ENCODE results near the gene PTPRG. TPM values are rescaled to one million over a fixed set of nuclear protein-coding genes. Genes with fewer than 3 reads are reported as not detected.

PTPRG gene
- total RNA-seq, 2 donors from 2014 or later, result 76.5 to 108 TPM

GRCh38 chr3:62253971-62254370 lies 692.6 kb downstream of the PTPRG start:
- Histone ChIP-seq H3K27ac (ENCODE audit: low read depth, low read length) (no peak overlapping the region), H3K27me3 (ENCODE audit: control insufficient read depth, insufficient read depth, low read length, poor library complexity, severe bottlenecking) (no peaks in the 10 kb centered on the region), H3K9ac (ENCODE audit: extremely low read depth, low read length, poor library complexity, severe bottlenecking) (no peak overlapping the region), H3K9me3 (ENCODE audit: control insufficient read depth, low read length) (no peaks in the 10 kb centered on the region), H3K36me3 (ENCODE audit: control insufficient read depth, insufficient read depth, low read length) (peaks cover 14% of the 10 kb centered on the region), H3K4me1 (ENCODE audit: control insufficient read depth, insufficient read depth, low read length) (peaks cover 5% of the 10 kb centered on the region), H3K4me3 (ENCODE audit: low read length) (no peak overlapping the region)
- H3K27me3 Mint-ChIP-seq (ENCODE audit: insufficient read depth), result no peaks in the 10 kb centered on the region
- H3K27ac Mint-ChIP-seq, result no peak overlapping the region
- no peak for TF ChIP-seq CTCF (conservative IDR thresholded peaks at IDR 0.05)
- no peaks in the 10 kb centered on the region for H3K4me1 Mint-ChIP-seq
- no peak overlapping the region for H3K4me3 Mint-ChIP-seq
- DNase-seq, result no peak
- 91 to 100% methylated on average over 2 to 3 of the region's 3 CpGs for WGBS, 2 experiments (ENCODE audit: insufficient coverage in 1 of 2, insufficient read length in 1 of 2)
- peaks cover 10% of the 10 kb centered on the region for H3K36me3 Mint-ChIP-seq (ENCODE audit: low read depth)
- no peaks in the 10 kb centered on the region for H3K9me3 Mint-ChIP-seq

GRCh38 chr3:62255758-62256157 lies 694.4 kb downstream of the PTPRG start:
- WGBS, 2 experiments (ENCODE audit: insufficient coverage in 1 of 2, insufficient read length in 1 of 2), result 94 to 100% methylated on average over 1 to 2 of the region's 2 CpGs
- peaks cover 4% of the 10 kb centered on the region for H3K4me1 Mint-ChIP-seq
- Histone ChIP-seq H3K27ac (ENCODE audit: low read depth, low read length) (no peak overlapping the region), H3K36me3 (ENCODE audit: control insufficient read depth, insufficient read depth, low read length) (peaks cover 14% of the 10 kb centered on the region), H3K4me1 (ENCODE audit: control insufficient read depth, insufficient read depth, low read length) (peaks cover 7% of the 10 kb centered on the region), H3K27me3 (ENCODE audit: control insufficient read depth, insufficient read depth, low read length, poor library complexity, severe bottlenecking) (no peaks in the 10 kb centered on the region), H3K9me3 (ENCODE audit: control insufficient read depth, low read length) (no peaks in the 10 kb centered on the region), H3K9ac (ENCODE audit: extremely low read depth, low read length, poor library complexity, severe bottlenecking) (no peak overlapping the region), H3K4me3 (ENCODE audit: low read length) (no peak overlapping the region)
- no peak overlapping the region for H3K27ac Mint-ChIP-seq
- no peaks in the 10 kb centered on the region for H3K27me3 Mint-ChIP-seq (ENCODE audit: insufficient read depth)
- no peak for TF ChIP-seq CTCF (conservative IDR thresholded peaks at IDR 0.05)
- H3K9me3 Mint-ChIP-seq, result no peaks in the 10 kb centered on the region
- no peak for DNase-seq
- peaks cover 10% of the 10 kb centered on the region for H3K36me3 Mint-ChIP-seq (ENCODE audit: low read depth)
- H3K4me3 Mint-ChIP-seq, result no peak overlapping the region

DNA sequence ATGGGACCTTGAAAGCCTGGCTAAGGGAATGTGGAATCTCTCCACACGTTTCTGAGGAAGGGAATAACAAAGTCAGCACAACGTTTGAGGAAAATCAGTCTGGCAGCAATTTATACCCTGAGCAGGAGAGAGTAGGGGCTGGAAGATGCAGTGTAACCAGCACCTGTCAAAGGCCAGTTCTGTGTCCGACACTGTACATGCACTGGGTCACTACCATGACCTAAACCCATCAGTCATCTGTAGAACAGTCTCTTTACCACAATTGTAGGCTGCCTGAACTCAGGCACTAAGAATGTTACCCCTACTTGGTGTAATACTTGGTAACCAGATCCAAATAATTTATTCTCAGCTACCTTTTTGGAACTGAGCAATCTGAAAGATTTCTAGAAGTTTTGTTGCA lies 698.6 kb downstream of the PTPRG start:
- Mint-ChIP-seq H3K4me3 (no peak overlapping the region), H3K4me1 (peaks cover 7% of the 10 kb centered on the region), H3K27me3 (ENCODE audit: insufficient read depth) (no peaks in the 10 kb centered on the region), H3K9me3 (no peaks in the 10 kb centered on the region), H3K27ac (no peak overlapping the region), H3K36me3 (ENCODE audit: low read depth) (peaks cover 21% of the 10 kb centered on the region)
- H3K9me3 ChIP-seq (ENCODE audit: control insufficient read depth, low read length), result no peaks in the 10 kb centered on the region
- no peak overlapping the region for H3K4me3 ChIP-seq (ENCODE audit: low read length)
- H3K4me1 ChIP-seq (ENCODE audit: control insufficient read depth, insufficient read depth, low read length), result peaks cover 7% of the 10 kb centered on the region
- no peak for DNase-seq
- H3K27me3 ChIP-seq (ENCODE audit: control insufficient read depth, insufficient read depth, low read length, poor library complexity, severe bottlenecking), result no peaks in the 10 kb centered on the region
- peaks cover 28% of the 10 kb centered on the region for H3K36me3 ChIP-seq (ENCODE audit: control insufficient read depth, insufficient read depth, low read length)
- no peak overlapping the region for H3K9ac ChIP-seq (ENCODE audit: extremely low read depth, low read length, poor library complexity, severe bottlenecking)
- H3K27ac ChIP-seq (ENCODE audit: low read depth, low read length), result peak overlapping the region; percentile 19
- no peak for TF ChIP-seq CTCF (conservative IDR thresholded peaks at IDR 0.05)
- 66 to 87% methylated on average over 3 of the region's 3 CpGs for WGBS, 2 experiments (ENCODE audit: insufficient coverage in 1 of 2, insufficient read length in 1 of 2)
